Thyroid gland (tissue), 4 donors: ENCODE measurements around the gene COX6A2. TPM values are rescaled to one million over a fixed set of nuclear protein-coding genes. Genes with fewer than 3 reads are reported as not detected.

Experiments
- DNase-seq, 2 donors: peaks; one replicate each; pipeline ENCODE4 v3.0.0-alpha.2; 2019
- H3K27ac ChIP-seq, 3 donors: fragments of 200-600 bp; sonication (generic); 1 replicate in 2 of 3; 2 replicates in 1 of 3; pipeline ENCODE4 v1.5.1; 2016 to 2019; ENCODE audit warnings: mild to moderate bottlenecking in 1 of 3, moderate library complexity in 1 of 3
- H3K27me3 ChIP-seq: fragments of 200-600 bp; sonication (generic); one replicate; pipeline ENCODE4 v1.5.1; 2019
- H3K36me3 ChIP-seq, 2 donors: fragments of 200-600 bp; sonication (generic); one replicate each; pipeline ENCODE4 v1.5.1; 2016 to 2019
- H3K4me1 ChIP-seq, 2 donors: fragments of 200-600 bp; sonication (generic); one replicate each; pipeline ENCODE4 v1.5.1; 2017 to 2019
- H3K4me3 ChIP-seq, 3 donors: fragments of 200-600 bp; sonication (generic); replicated peaks in 1 of 3; 1 replicate in 2 of 3; 2 replicates in 1 of 3; pipeline ENCODE4 v1.5.1; 2016; ENCODE audit warnings: mild to moderate bottlenecking in 1 of 3
- H3K9me3 ChIP-seq: fragments of 200-600 bp; sonication (generic); one replicate; pipeline ENCODE4 v1.5.1; 2017
- POLR2A ChIP-seq, 2 donors: fragments of 450-650 bp; IDR thresholded peaks; one replicate each; pipeline ENCODE4 v1.6.1; 2017; ENCODE audit warnings: antibody characterized with exemption in 2 of 2, mild to moderate bottlenecking in 2 of 2, moderate library complexity in 1 of 2
- WGBS, 2 donors: methylation state at CpG; one replicate each; pipeline ENCODE4 v1.1.5; 2017; 5-methylcytosine and 5-hydroxymethylcytosine counted together
- intact Hi-C: fragments of 100-400 bp; cut with DNase I; formaldehyde crosslinking; loops from one replicate; pipeline ENCODE4 v1.15.1; 2023
- total RNA-seq, 4 donors: library from RNA; depleted of rRNA; stranded (reverse); fragments of >200 nt; gene quantifications; one replicate each; pipeline ENCODE4 v1.2.3, GENCODE V29; 2016
- TF ChIP-seq, protein P1 (sequence below), 6 experiments: fragments of 200-600 bp in 3 of 6; fragments of 450-650 bp in 3 of 6; sonication (generic) in 3 of 6; IDR thresholded peaks; one replicate each; pipeline ENCODE4 v1.5.1; 2016 to 2019; ENCODE audit warnings: antibody characterized with exemption in 6 of 6, mild to moderate bottlenecking in 2 of 6, inconsistent platforms in 1 of 6, moderate library complexity in 1 of 6

Gene COX6A2
- total RNA-seq, 4 donors from 2014 or later = not detected

DNA sequence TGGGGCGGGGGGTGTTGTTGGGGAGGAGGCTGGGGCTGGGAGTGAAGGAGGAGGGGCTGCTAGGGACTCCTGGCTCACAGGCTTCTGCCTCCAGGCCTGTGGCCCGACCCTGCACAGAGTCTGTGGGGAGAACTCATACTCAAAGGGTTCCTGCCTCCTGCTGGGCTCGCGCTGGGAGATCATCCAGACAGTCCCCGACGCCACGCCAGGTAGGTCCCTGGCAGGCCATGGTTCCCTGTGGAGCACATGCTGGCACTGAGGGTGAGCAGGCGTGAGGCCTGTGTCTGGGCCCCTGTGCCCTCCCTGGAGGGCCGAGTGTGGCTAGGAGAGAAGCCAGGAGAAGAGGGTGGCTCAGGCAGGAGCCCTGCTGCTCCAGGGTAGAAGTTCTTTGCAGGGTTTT, 30.5 kb downstream of the COX6A2 start:
- no peaks in the 10 kb centered on the region for H3K36me3 ChIP-seq
- TF ChIP-seq, protein P1, sequence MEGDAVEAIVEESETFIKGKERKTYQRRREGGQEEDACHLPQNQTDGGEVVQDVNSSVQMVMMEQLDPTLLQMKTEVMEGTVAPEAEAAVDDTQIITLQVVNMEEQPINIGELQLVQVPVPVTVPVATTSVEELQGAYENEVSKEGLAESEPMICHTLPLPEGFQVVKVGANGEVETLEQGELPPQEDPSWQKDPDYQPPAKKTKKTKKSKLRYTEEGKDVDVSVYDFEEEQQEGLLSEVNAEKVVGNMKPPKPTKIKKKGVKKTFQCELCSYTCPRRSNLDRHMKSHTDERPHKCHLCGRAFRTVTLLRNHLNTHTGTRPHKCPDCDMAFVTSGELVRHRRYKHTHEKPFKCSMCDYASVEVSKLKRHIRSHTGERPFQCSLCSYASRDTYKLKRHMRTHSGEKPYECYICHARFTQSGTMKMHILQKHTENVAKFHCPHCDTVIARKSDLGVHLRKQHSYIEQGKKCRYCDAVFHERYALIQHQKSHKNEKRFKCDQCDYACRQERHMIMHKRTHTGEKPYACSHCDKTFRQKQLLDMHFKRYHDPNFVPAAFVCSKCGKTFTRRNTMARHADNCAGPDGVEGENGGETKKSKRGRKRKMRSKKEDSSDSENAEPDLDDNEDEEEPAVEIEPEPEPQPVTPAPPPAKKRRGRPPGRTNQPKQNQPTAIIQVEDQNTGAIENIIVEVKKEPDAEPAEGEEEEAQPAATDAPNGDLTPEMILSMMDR (IDR thresholded peaks at IDR 0.05) = no peak
- TF ChIP-seq POLR2A (IDR thresholded peaks at IDR 0.05) = no peak
- H3K4me1 ChIP-seq = no peaks in the 10 kb centered on the region
- intact Hi-C loops = no loop called here
- no peak overlapping the region for H3K27ac ChIP-seq
- H3K4me3 ChIP-seq = no peak overlapping the region
- DNase-seq = no peak
- H3K27me3 ChIP-seq = no peaks in the 10 kb centered on the region
- no peaks in the 10 kb centered on the region for H3K9me3 ChIP-seq
- 80 to 90% methylated on average over 7 of the region's 9 CpGs for WGBS, 2 donors

DNA sequence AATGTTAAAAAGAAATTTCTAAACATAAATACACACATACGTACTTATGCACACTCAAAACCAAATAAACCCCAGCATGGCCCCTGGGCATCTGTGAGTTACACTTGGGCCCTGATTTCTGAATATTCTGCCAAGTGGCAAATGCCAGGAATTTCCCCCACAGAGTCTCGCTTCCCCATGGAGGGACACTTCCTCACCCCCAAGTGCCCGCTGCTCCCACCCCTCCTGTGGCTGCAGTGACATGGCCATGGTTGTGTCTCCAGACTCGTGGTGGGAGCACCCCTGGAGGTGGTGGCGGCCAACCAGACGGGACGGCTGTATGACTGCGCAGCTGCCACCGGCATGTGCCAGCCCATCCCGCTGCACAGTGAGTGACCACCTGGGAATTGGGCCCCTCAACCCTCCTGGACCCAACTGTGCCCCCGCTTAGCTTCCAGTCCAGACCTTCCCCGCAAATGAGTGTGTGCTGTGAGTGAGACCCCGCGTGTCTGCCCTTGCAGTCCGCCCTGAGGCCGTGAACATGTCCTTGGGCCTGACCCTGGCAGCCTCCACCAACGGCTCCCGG, 31.0 kb downstream of the COX6A2 start:
- no peak for DNase-seq
- Histone ChIP-seq H3K9me3 (no peaks in the 10 kb centered on the region), H3K27ac (no peak overlapping the region), H3K36me3 (no peaks in the 10 kb centered on the region), H3K4me3 (no peak overlapping the region), H3K4me1 (no peaks in the 10 kb centered on the region), H3K27me3 (no peaks in the 10 kb centered on the region)
- TF ChIP-seq, protein P1 (IDR thresholded peaks at IDR 0.05) = no peak
- TF ChIP-seq POLR2A (IDR thresholded peaks at IDR 0.05) = no peak
- intact Hi-C loops = no loop called here
- WGBS, 2 donors = 78 to 84% methylated on average over 10 to 12 of the region's 18 CpGs

DNA sequence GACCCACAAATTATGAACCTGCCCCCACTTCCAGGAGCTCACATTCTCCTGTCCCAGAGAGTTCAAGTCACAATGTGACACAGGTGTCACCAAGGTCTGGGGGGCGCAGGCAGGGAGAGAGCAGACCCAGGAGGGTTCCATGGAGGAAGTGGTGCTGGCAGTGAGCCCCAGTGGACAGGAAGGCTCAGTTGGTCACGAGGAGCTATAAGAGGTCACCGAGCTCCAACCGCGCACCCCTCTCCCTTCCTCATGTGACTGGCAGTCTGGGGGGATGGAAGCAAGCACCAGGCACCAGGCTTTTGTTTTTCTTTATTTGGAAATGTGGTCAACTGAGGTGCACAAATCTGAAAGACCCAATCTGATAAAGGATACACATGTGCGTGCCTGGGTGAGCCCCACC, 32.5 kb downstream of the COX6A2 start:
- WGBS, 2 donors = 57 to 74% methylated on average over 5 to 6 of the region's 6 CpGs
- Histone ChIP-seq H3K4me3 (no peak overlapping the region), H3K27ac (no peak overlapping the region), H3K9me3 (no peaks in the 10 kb centered on the region), H3K27me3 (no peaks in the 10 kb centered on the region), H3K36me3 (no peaks in the 10 kb centered on the region), H3K4me1 (no peaks in the 10 kb centered on the region)
- intact Hi-C loops = no loop called here
- TF ChIP-seq POLR2A (IDR thresholded peaks at IDR 0.05) = no peak
- TF ChIP-seq, protein P1 (IDR thresholded peaks at IDR 0.05) = no peak
- DNase-seq = no peak

DNA sequence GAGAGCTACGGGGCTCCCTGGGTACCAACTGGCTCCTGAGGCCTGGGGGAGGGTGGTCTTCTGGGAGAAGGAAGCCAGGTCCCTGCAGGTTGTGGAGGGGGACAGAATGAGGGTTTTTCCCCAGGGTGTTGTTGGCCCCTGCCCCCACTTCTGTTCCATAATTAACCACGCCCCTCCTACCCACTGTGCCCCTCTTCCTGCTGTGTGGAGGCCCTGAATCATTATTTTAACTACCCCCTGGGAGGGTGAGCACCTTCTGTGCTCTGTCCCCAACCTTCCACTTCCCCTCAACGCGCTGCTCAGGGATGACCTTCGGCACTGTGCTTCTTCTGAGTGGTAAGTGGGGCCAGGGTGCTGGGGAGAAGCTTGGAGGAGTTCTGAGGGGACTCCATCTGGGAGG, 35.1 kb downstream of the COX6A2 start, which contains the start of gene ITGAD:
ITGAD (plus strand) TSS at position 280 of the 400 bp plus-strand sequence; CDS start at position 306, 26 bp downstream.
- H3K27me3 ChIP-seq = no peaks in the 10 kb centered on the region
- WGBS, 2 donors = 28 to 30% methylated on average over 5 of the region's 5 CpGs
- H3K36me3 ChIP-seq = no peaks in the 10 kb centered on the region
- H3K27ac ChIP-seq = no peak within 1 kb of the TSS
- no peak within 1 kb of the TSS for H3K4me3 ChIP-seq
- no peaks in the 10 kb centered on the region for H3K9me3 ChIP-seq
- DNase-seq = no peak
- no peaks in the 10 kb centered on the region for H3K4me1 ChIP-seq
- intact Hi-C loops = no loop called here
- TF ChIP-seq, protein P1 (IDR thresholded peaks at IDR 0.05) = no peak
- no peak for TF ChIP-seq POLR2A (IDR thresholded peaks at IDR 0.05)

DNA sequence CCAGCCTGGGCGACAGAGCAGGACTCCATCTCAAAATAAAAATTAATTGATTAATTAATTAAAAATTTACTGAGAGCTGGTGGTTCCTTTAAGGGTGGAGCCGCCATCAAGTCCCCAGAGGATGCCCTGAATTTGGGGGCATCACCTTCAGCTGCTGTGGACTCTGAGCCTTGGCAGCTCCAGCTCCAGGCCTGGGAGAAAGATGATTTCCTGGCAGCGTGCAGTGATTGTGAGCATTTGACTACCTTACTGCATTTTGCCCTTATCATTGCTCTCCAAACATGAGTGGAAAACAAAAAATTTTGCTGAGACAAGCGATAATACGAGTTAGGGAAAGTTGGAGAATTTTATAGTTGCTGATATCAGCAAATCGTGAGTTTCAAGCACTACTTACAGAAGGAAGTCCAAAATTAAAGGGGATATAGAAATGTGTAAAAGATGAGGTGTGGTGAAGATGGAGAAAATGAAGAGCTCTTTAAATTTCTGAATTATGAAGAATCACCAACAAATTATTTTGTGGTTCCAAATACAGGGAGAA, 37.6 kb downstream of the COX6A2 start:
- WGBS, 2 donors = 58% methylated on average over 6 of the region's 6 CpGs
- TF ChIP-seq, protein P1 (IDR thresholded peaks at IDR 0.05) = no peak
- no peak for TF ChIP-seq POLR2A (IDR thresholded peaks at IDR 0.05)
- no peak for DNase-seq
- Histone ChIP-seq H3K27ac (no peak overlapping the region), H3K9me3 (no peaks in the 10 kb centered on the region), H3K27me3 (no peaks in the 10 kb centered on the region), H3K4me3 (no peak overlapping the region), H3K4me1 (no peaks in the 10 kb centered on the region), H3K36me3 (no peaks in the 10 kb centered on the region)
- intact Hi-C loops = no loop called here
